Measurements from ENCODE around the gene FCN3. TPM values are rescaled to one million over a fixed set of nuclear protein-coding genes. Genes with fewer than 3 reads are reported as not detected.
"Not testable (repeated sequence)": the region's sequence is repeated elsewhere in the genome, so short reads cannot be mapped to it uniquely, and the experiment has no call there.

FCN3 gene
- total RNA-seq, 1 donor from 2014 or later = not detected

- H3K36me3 Mint-ChIP-seq (ENCODE audit: low read depth) = peaks cover 76% of the 10 kb centered on the region
- ChIA-PET POLR2A (interaction anchor here (0.7 kb wide), 1 partner anchor 241 kb away, joined by 3 read pairs; no protein-coding TSS in a partner anchor), CTCF (no interaction called here)
- H3K27me3 Mint-ChIP-seq = no peaks in the 10 kb centered on the region
- ATAC-seq (ENCODE audit: low read depth) (no peak), DNase-seq (no peak)
- H3K9me3 Mint-ChIP-seq = no peaks in the 10 kb centered on the region
- peaks cover 39% of the 10 kb centered on the region for H3K4me1 Mint-ChIP-seq
- intact Hi-C loops (cut with micrococcal nuclease) = no loop called here
- no peak for TF ChIP-seq CTCF (IDR thresholded peaks at IDR 0.05)
- no peak overlapping the region for H3K4me3 Mint-ChIP-seq
- peak overlapping the region; percentile 41 for H3K27ac Mint-ChIP-seq
Observed at GRCh38 chr1:27409669-27410068, 35.0 kb upstream of the FCN3 start.

- ChIA-PET CTCF (no interaction called here), POLR2A (interaction anchor here (0.7 to 0.8 kb wide), 2 partner anchors 15 to 33 kb away, joined by 3 to 5 read pairs; no protein-coding TSS in a partner anchor)
- Mint-ChIP-seq H3K36me3 (ENCODE audit: low read depth) (peaks cover 61% of the 10 kb centered on the region), H3K27me3 (no peaks in the 10 kb centered on the region), H3K27ac (peak overlapping the region; percentile 70), H3K4me1 (peaks cover 54% of the 10 kb centered on the region), H3K9me3 (no peaks in the 10 kb centered on the region), H3K4me3 (no peak overlapping the region)
- DNase-seq = no peak
- ATAC-seq (ENCODE audit: low read depth) = no peak
- intact Hi-C loops (cut with micrococcal nuclease) = no loop called here
- no peak for TF ChIP-seq CTCF (IDR thresholded peaks at IDR 0.05)
Observed at GRCh38 chr1:27408151-27408550, 33.5 kb upstream of the FCN3 start.

- intact Hi-C loops (cut with micrococcal nuclease); H3K27me3 Mint-ChIP-seq; H3K9me3 Mint-ChIP-seq; DNase-seq; CTCF ChIA-PET: not testable (repeated sequence)
- POLR2A ChIA-PET = interaction anchor here (1.4 to 2.5 kb wide), 2 partner anchors 10 to 252 kb away, joined by 5 to 7 read pairs; no protein-coding TSS in a partner anchor
- ATAC-seq (ENCODE audit: low read depth) = peak; percentile 51
- Mint-ChIP-seq H3K4me1 (peaks cover 62% of the 10 kb centered on the region), H3K27ac (peak overlapping the region; percentile 87), H3K36me3 (ENCODE audit: low read depth) (peaks cover 49% of the 10 kb centered on the region), H3K4me3 (peak overlapping the region; percentile 28)
Observed at GRCh38 chr1:27406791-27407190, 32.2 kb upstream of the FCN3 start.

- Mint-ChIP-seq H3K4me3 (no peak overlapping the region), H3K36me3 (ENCODE audit: low read depth) (peaks cover 46% of the 10 kb centered on the region)
- POLR2A ChIA-PET = interaction anchor here (0.6 to 2.5 kb wide), 4 partner anchors 10 to 252 kb away, joined by 4 to 7 read pairs (median 4); partner anchors contain the start of gene AHDC1
Observed at GRCh38 chr1:27406362-27406680, 31.7 kb upstream of the FCN3 start.

GRCh38 chr1:27405598-27406361 is 31.2 kb upstream of the FCN3 start:
- POLR2A ChIA-PET = interaction anchor here (0.6 to 2.5 kb wide), 7 partner anchors 11 to 253 kb away, joined by 3 to 7 read pairs (median 4); partner anchors contain the start of gene AHDC1

More at GRCh38 chr1:27406362-27406680, 31.7 kb upstream of the FCN3 start:
- Mint-ChIP-seq H3K27me3 (no peaks in the 10 kb centered on the region), H3K9me3 (no peaks in the 10 kb centered on the region), H3K4me1 (peaks cover 65% of the 10 kb centered on the region), H3K27ac (peak overlapping the region; percentile 87)
- TF ChIP-seq CTCF (IDR thresholded peaks at IDR 0.05) = no peak
- ATAC-seq (ENCODE audit: low read depth) (no peak), DNase-seq (no peak)
- CTCF ChIA-PET = no interaction called here
- intact Hi-C loops (cut with micrococcal nuclease) = no loop called here

GRCh38 chr1:27405074-27405473 is 30.4 kb upstream of the FCN3 start:
- H3K27me3 Mint-ChIP-seq = no peaks in the 10 kb centered on the region
- H3K27ac Mint-ChIP-seq = peak overlapping the region; percentile 91
- TF ChIP-seq CTCF (IDR thresholded peaks at IDR 0.05) = no peak
- POLR2A ChIA-PET = interaction anchor here (1.2 to 2.5 kb wide), 4 partner anchors 11 to 253 kb away, joined by 3 to 7 read pairs (median 4); partner anchors contain the start of gene AHDC1
- peaks cover 35% of the 10 kb centered on the region for H3K36me3 Mint-ChIP-seq (ENCODE audit: low read depth)
- no peak overlapping the region for H3K4me3 Mint-ChIP-seq
- CTCF ChIA-PET = interaction anchor here (1.6 kb wide), 1 partner anchor 10 kb away, joined by 5 read pairs; no protein-coding TSS in a partner anchor
- H3K9me3 Mint-ChIP-seq = no peaks in the 10 kb centered on the region
- ATAC-seq (ENCODE audit: low read depth) (no peak), DNase-seq (no peak)
- intact Hi-C loops (cut with micrococcal nuclease) = no loop called here
- peaks cover 66% of the 10 kb centered on the region for H3K4me1 Mint-ChIP-seq

More at GRCh38 chr1:27405598-27406361, 31.2 kb upstream of the FCN3 start:
- H3K27me3 Mint-ChIP-seq; intact Hi-C loops (cut with micrococcal nuclease); H3K9me3 Mint-ChIP-seq; H3K4me3 Mint-ChIP-seq; DNase-seq; ATAC-seq (ENCODE audit: low read depth): not testable (repeated sequence)
- H3K36me3 Mint-ChIP-seq (ENCODE audit: low read depth) = peaks cover 41% of the 10 kb centered on the region
- peak overlapping the region; percentile 87 for H3K27ac Mint-ChIP-seq
- CTCF ChIA-PET = interaction anchor here (1.6 kb wide), 1 partner anchor 10 kb away, joined by 5 read pairs; no protein-coding TSS in a partner anchor
- H3K4me1 Mint-ChIP-seq = peaks cover 63% of the 10 kb centered on the region
